HEK293T (cell line): ENCODE measurements around the gene RAPGEF5.

Source experiments
- BHLHE40 ChIP-seq: fragments of 450-650 bp; IDR thresholded peaks from 2 replicates; pipeline ENCODE4 v1.6.1; 2016; ENCODE audit warnings: mild to moderate bottlenecking, moderate library complexity, borderline replicate concordance
- CTBP1 ChIP-seq: fragments of 450-650 bp; IDR thresholded peaks from 2 replicates; pipeline ENCODE4 v1.6.1; 2016; ENCODE audit warnings: borderline replicate concordance
- FOXK2 ChIP-seq: fragments of 450-650 bp; IDR thresholded peaks from 2 replicates; pipeline ENCODE4 v1.6.1; 2016; ENCODE audit warnings: mild to moderate bottlenecking
- FOXM1 ChIP-seq: fragments of 450-650 bp; IDR thresholded peaks from 2 replicates; pipeline ENCODE4 v1.6.1; 2017; ENCODE audit warnings: mild to moderate bottlenecking, borderline replicate concordance
- NFRKB ChIP-seq: fragments of 450-650 bp; IDR thresholded peaks from 2 replicates; pipeline ENCODE4 v1.6.1; 2016; ENCODE audit warnings: mild to moderate bottlenecking, moderate library complexity
- SP1 ChIP-seq: fragments of 450-650 bp; IDR thresholded peaks from 2 replicates; pipeline ENCODE4 v1.6.1; 2017

GRCh38 chr7:22377703-22378102, 20.7 kb upstream of the RAPGEF5 start:
- TF ChIP-seq BHLHE40 = no peak
- no peak for TF ChIP-seq SP1
- TF ChIP-seq FOXM1 = no peak
- TF ChIP-seq FOXK2 = no peak
- no peak for TF ChIP-seq NFRKB
- no peak for TF ChIP-seq CTBP1
